ENCODE measurements around the gene GAB1. TPM values are rescaled to one million over a fixed set of nuclear protein-coding genes. Genes with fewer than 3 reads are reported as not detected.

GAB1 gene
- total RNA-seq, 1 experiment from 2014 or later: 15.3 TPM

DNA sequence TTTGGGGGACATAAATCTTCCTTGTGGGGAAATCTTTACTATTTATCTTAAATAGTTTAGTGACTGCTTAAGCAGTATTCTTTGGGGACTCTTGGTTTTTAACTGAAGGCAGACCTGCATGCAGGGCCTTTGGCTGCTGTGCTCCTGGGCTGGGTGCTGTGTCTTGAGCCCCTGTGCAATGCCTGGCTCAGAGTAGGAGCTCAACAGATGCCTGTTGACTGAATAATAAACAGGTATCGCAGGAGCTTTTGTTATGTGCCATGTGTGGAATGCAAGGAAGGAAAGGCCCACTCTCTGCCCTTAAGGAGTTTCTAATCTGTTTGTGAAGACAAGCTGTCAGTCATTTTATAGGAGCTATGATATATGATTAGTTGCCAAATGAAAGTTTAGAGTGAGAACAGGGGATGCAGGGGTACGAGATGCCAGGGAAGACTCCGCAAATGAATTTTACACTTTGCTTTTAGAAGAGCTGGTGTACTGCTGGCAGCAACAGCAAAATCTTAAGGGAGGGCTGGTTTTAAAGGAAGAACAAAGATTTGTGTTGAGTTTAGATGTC is 6.7 kb downstream of the GAB1 start:
- Histone ChIP-seq H4K5ac (ENCODE audit: insufficient read length, low read depth, low read length) (no peak overlapping the region), H3K9ac (ENCODE audit: extremely low read depth, insufficient read length, low read length) (no peak overlapping the region), H3K4ac (ENCODE audit: low read depth, low read length) (no peak overlapping the region), H2BK5ac (ENCODE audit: insufficient read length, low read length) (no peak overlapping the region), H3K56ac (ENCODE audit: insufficient read length, low read depth, low read length) (no peak overlapping the region), H2BK120ac (ENCODE audit: low read depth, low read length, poor library complexity, severe bottlenecking) (no peak overlapping the region), H3K79me2 (ENCODE audit: insufficient read depth, low read length) (peaks cover 3% of the 10 kb centered on the region; the same call in 1 of the 2 replicates), H2BK12ac (ENCODE audit: insufficient read length, low read depth, low read length) (no peak overlapping the region), H4K91ac (ENCODE audit: insufficient read length, low read depth, low read length) (no peak overlapping the region), H2AK5ac (ENCODE audit: insufficient read length, low read length) (no peak overlapping the region), H4K8ac (replicated peaks; ENCODE audit: insufficient read length, low read depth, low read length) (no peak overlapping the region), H2BK20ac (ENCODE audit: low read depth, low read length, poor library complexity, severe bottlenecking) (no peak overlapping the region), H3K4me1 (ENCODE audit: insufficient read depth, low read length) (peaks cover 6% of the 10 kb centered on the region; the same call in 1 of the 2 replicates), H4K20me1 (ENCODE audit: control insufficient read depth, insufficient read depth, insufficient read length) (no peaks in the 10 kb centered on the region), H3K14ac (ENCODE audit: insufficient read depth, low read length) (no peak overlapping the region), H3K4me2 (ENCODE audit: insufficient read depth, insufficient read length, low read length) (no peak overlapping the region), H3K27ac (ENCODE audit: insufficient read length, low read depth, low read length) (no peak overlapping the region), H3K23me2 (ENCODE audit: insufficient read length, low read depth, low read length, poor library complexity, severe bottlenecking) (no peaks in the 10 kb centered on the region), H3K27me3 (ENCODE audit: insufficient read depth, low read length) (no peaks in the 10 kb centered on the region), H3K79me1 (ENCODE audit: insufficient read depth, low read depth, low read length, poor library complexity, severe bottlenecking) (peaks cover 4% of the 10 kb centered on the region), H3K18ac (ENCODE audit: insufficient read length, low read depth, low read length) (no peak overlapping the region), H2AFZ (ENCODE audit: low read length) (no peak overlapping the region), H3K23ac (ENCODE audit: insufficient read length, low read depth, low read length) (no peak overlapping the region), H3T11ph (ENCODE audit: low read length) (no peak overlapping the region), H2BK15ac (ENCODE audit: low read depth, low read length) (no peak overlapping the region), H3K9me3 (ENCODE audit: control insufficient read depth, low read depth, low read length) (no peaks in the 10 kb centered on the region)
- WGBS (ENCODE audit: extremely low coverage, insufficient read length, low lambda C conversion rate): no CpG with 5 or more reads among the region's 3 CpGs
- peak overlapping the region in 2 of 3 experiments; percentile 68 to 88; a peak in 3 of 7 replicates for H3K27ac Mint-ChIP-seq
- TF ChIP-seq, protein P1, sequence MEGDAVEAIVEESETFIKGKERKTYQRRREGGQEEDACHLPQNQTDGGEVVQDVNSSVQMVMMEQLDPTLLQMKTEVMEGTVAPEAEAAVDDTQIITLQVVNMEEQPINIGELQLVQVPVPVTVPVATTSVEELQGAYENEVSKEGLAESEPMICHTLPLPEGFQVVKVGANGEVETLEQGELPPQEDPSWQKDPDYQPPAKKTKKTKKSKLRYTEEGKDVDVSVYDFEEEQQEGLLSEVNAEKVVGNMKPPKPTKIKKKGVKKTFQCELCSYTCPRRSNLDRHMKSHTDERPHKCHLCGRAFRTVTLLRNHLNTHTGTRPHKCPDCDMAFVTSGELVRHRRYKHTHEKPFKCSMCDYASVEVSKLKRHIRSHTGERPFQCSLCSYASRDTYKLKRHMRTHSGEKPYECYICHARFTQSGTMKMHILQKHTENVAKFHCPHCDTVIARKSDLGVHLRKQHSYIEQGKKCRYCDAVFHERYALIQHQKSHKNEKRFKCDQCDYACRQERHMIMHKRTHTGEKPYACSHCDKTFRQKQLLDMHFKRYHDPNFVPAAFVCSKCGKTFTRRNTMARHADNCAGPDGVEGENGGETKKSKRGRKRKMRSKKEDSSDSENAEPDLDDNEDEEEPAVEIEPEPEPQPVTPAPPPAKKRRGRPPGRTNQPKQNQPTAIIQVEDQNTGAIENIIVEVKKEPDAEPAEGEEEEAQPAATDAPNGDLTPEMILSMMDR (conservative IDR thresholded peaks at IDR 0.05): no peak
- H3K27me3 Mint-ChIP-seq (ENCODE audit: low read depth): peaks cover 3% of the 10 kb centered on the region
- H3K9me3 Mint-ChIP-seq: no peaks in the 10 kb centered on the region
- no peak overlapping the region; a peak in 1 of 5 replicates for H3K4me3 Mint-ChIP-seq
- no peak for DNase-seq
- peaks cover 32 to 37% of the 10 kb centered on the region in 2 experiments for H3K4me1 Mint-ChIP-seq
- peaks cover 0 to 7% (median 4%) of the 10 kb centered on the region in 3 experiments; a peak in 2 of 7 replicates for H3K36me3 Mint-ChIP-seq (ENCODE audit: insufficient read depth in 1 of 3, low read depth in 3 of 3)
